ENCODE measurements around the gene MST1R.

DNA sequence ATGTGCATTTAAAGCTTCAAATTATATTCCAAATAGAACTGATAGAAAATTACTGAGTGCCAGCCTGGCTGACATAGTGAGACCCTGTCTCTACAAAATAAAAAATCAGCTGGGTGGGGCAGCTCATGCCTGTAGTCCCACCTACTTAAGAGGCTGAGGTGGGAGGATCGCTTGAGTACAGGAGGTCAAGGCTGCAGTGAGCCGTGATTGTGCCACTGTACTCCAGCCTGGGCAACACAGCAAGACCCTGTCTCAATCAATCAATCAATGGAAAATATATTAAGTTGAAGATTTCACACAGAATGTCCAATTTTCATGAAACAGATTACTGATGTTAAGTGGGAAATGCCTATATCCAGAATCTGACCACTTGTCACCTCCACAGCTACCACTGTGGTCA lies 21.8 kb upstream of the MST1R start:
- TF ChIP-seq, protein P1, sequence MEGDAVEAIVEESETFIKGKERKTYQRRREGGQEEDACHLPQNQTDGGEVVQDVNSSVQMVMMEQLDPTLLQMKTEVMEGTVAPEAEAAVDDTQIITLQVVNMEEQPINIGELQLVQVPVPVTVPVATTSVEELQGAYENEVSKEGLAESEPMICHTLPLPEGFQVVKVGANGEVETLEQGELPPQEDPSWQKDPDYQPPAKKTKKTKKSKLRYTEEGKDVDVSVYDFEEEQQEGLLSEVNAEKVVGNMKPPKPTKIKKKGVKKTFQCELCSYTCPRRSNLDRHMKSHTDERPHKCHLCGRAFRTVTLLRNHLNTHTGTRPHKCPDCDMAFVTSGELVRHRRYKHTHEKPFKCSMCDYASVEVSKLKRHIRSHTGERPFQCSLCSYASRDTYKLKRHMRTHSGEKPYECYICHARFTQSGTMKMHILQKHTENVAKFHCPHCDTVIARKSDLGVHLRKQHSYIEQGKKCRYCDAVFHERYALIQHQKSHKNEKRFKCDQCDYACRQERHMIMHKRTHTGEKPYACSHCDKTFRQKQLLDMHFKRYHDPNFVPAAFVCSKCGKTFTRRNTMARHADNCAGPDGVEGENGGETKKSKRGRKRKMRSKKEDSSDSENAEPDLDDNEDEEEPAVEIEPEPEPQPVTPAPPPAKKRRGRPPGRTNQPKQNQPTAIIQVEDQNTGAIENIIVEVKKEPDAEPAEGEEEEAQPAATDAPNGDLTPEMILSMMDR (IDR thresholded peaks at IDR 0.05): no peak
- TF ChIP-seq POLR2A (IDR thresholded peaks at IDR 0.05): no peak

Data from lower leg skin (tissue), 3 donors.